Measurements from ENCODE around the gene ZNF189. TPM values are rescaled to one million over a fixed set of nuclear protein-coding genes. Genes with fewer than 3 reads are reported as not detected.

The ZNF189 gene
- total RNA-seq (10 to 100 TPM; 22.1 to 23.2 TPM), polyA plus RNA-seq (1 to 10 TPM in 1 of 2 donors, under 1 TPM in 1; 0.95 to 2.6 TPM)

GRCh38 chr9:101398068-101398929 is at the start of gene ZNF189, which contains the start of gene MRPL50:
ZNF189 (plus strand) TSS chr9:101398851; CDS start chr9:101399157, 306 bp downstream.
MRPL50 (minus strand) TSS chr9:101398618; CDS start chr9:101398592, 26 bp downstream.
- H3K4me1 Mint-ChIP-seq: peaks cover 61 to 87% (median 78%) of the 10 kb centered on the region in 4 donors
- H3K9me3 ChIP-seq (ENCODE audit: control insufficient read depth in 1 of 2, low read length in 2 of 2): no peaks in the 10 kb centered on the region
- peaks cover 14% of the 10 kb centered on the region for H3K36me3 ChIP-seq (ENCODE audit: insufficient read depth, low read length)
- peak within 1 kb of the TSS; percentile 93 for H3K27ac ChIP-seq (ENCODE audit: low read depth, low read length)
- peak; percentile 95 to 100 (median 97) for DNase-seq
- peak within 1 kb of the TSS; percentile 98 to 100 (median 99) for H3K27ac Mint-ChIP-seq
- no peaks in the 10 kb centered on the region for H3K27me3 Mint-ChIP-seq
- H3K4me1 ChIP-seq (ENCODE audit: insufficient read depth, low read length): peaks cover 64% of the 10 kb centered on the region
- H3K4me3 Mint-ChIP-seq: peak within 1 kb of the TSS; percentile 98 to 100 (median 99)
- intact Hi-C loops (cut with micrococcal nuclease): loop anchor here (1.0 to 10.0 kb wide), 7 partner anchors 135 to 1577 kb away; partner anchors contain the start of genes ERP44, INVS, MSANTD3 and NR4A3
- H3K9me3 Mint-ChIP-seq: peaks cover 0 to 6% (median under 1%) of the 10 kb centered on the region in 8 donors
- CTCF ChIA-PET (ENCODE audit: partially characterized antibody): interaction anchor here (0.8 to 2.3 kb wide), 3 partner anchors 10 to 797 kb away, joined by 3 to 13 read pairs (median 7); partner anchors contain the start of gene RNF20
- H3K27me3 ChIP-seq (ENCODE audit: insufficient read depth, low read length): no peaks in the 10 kb centered on the region
- POLR2A ChIA-PET (ENCODE audit: partially characterized antibody): interaction anchor here (0.9 to 2.4 kb wide), 5 partner anchors 10 to 172 kb away, joined by 5 to 24 read pairs (median 6); partner anchors contain the start of gene RNF20
- peaks cover 48 to 71% of the 10 kb centered on the region in 2 donors for H3K36me3 Mint-ChIP-seq
- peak within 1 kb of the TSS; percentile 75 to 86 for H3K4me3 ChIP-seq (ENCODE audit: low read length in 2 of 2)

DNA sequence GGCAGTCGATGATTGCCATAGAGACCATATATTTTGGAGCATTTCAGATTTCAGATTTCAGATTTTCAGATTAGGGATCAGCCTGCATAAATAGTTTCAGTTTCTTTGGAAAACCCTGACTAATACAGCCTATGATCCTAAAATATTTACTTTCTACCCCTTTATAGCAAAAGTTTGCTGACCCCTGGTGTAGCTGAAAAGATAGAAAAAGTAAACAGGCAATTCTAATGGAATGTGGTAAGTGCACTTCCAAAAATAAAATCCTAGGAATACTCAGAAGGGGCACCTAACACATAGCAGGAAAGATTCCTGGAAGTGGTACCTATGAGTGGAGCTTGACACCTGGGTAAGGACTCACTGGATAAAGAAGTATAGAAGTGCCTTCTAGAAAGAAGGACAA is 48.4 kb upstream of the ZNF189 start:
- no peaks in the 10 kb centered on the region for H3K27me3 ChIP-seq (ENCODE audit: insufficient read depth, low read length)
- no peak for DNase-seq
- Mint-ChIP-seq H3K36me3 (no peaks in the 10 kb centered on the region), H3K4me1 (no peaks in the 10 kb centered on the region), H3K9me3 (peaks cover 0 to under 1% (median 0%) of the 10 kb centered on the region in 8 donors), H3K4me3 (no peak overlapping the region), H3K27me3 (peaks cover under 1% of the 10 kb centered on the region in 2 donors), H3K27ac (no peak overlapping the region)
- H3K27ac ChIP-seq (ENCODE audit: low read depth, low read length): no peak overlapping the region
- CTCF ChIA-PET (ENCODE audit: partially characterized antibody): no interaction called here
- POLR2A ChIA-PET (ENCODE audit: partially characterized antibody): no interaction called here
- intact Hi-C loops (cut with micrococcal nuclease): no loop called here
- H3K36me3 ChIP-seq (ENCODE audit: insufficient read depth, low read length): no peaks in the 10 kb centered on the region
- H3K4me3 ChIP-seq (ENCODE audit: low read length in 2 of 2): no peak overlapping the region
- H3K4me1 ChIP-seq (ENCODE audit: insufficient read depth, low read length): no peaks in the 10 kb centered on the region
- H3K9me3 ChIP-seq (ENCODE audit: control insufficient read depth in 1 of 2, low read length in 2 of 2): no peaks in the 10 kb centered on the region

DNA sequence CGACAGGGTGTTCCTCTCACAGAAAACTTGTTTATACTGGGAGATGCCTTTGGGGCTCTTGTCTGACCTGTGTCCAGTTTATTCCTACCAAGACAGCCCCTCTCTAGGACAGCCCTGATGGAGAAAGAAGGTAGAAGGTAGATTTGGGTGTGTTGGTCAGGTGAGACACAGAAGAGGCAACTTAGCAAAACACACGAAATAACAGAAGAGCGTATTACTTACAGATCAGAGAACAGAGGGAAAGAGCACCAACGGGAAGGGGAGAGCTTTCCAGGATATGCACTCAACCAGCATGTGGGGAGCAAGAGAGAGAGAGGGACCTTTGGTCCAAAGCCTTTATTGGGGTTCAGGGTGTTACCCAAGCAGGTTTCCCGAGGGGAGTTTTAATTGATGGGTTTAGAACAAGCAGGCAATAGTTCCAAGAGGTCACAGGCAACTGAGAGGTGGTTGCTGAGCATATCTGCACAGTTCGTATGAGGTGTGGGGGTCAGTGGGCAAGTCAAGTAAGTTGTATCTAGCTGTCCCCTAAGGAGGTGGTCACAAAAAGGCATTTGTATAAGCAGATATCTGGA is 45.7 kb upstream of the ZNF189 start:
- Histone ChIP-seq H3K4me1 (ENCODE audit: insufficient read depth, low read length) (no peaks in the 10 kb centered on the region), H3K36me3 (ENCODE audit: insufficient read depth, low read length) (no peaks in the 10 kb centered on the region), H3K4me3 (ENCODE audit: low read length in 2 of 2) (no peak overlapping the region), H3K27ac (ENCODE audit: low read depth, low read length) (no peak overlapping the region), H3K27me3 (ENCODE audit: insufficient read depth, low read length) (no peaks in the 10 kb centered on the region), H3K9me3 (ENCODE audit: control insufficient read depth in 1 of 2, low read length in 2 of 2) (no peaks in the 10 kb centered on the region)
- intact Hi-C loops (cut with micrococcal nuclease): no loop called here
- Mint-ChIP-seq H3K36me3 (no peaks in the 10 kb centered on the region), H3K27me3 (peaks cover 0 to 2% of the 10 kb centered on the region in 2 donors), H3K4me3 (no peak overlapping the region), H3K9me3 (no peaks in the 10 kb centered on the region), H3K27ac (no peak overlapping the region), H3K4me1 (no peaks in the 10 kb centered on the region)
- CTCF ChIA-PET (ENCODE audit: partially characterized antibody): no interaction called here
- POLR2A ChIA-PET (ENCODE audit: partially characterized antibody): no interaction called here
- no peak for DNase-seq

DNA sequence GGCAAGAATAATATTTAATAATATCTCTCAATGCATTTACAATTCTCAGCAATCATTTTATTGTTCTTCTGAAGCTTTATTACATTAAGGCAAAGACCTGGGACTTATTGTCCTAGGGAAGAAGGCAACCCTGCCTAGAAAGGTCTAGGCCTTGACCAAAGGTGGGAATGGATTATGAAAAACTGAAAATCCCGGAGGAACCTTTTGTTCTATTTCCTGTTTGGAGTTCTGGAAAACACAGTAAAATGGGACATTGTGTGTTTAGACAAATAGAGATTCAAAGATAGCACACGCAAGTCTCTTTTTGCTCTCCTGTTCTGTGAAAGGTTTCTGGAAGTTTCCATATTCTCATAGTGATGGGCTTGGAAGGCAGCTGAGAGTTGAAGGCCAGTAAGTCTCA is 45.0 kb upstream of the ZNF189 start:
- H3K27me3 ChIP-seq (ENCODE audit: insufficient read depth, low read length): no peaks in the 10 kb centered on the region
- no peaks in the 10 kb centered on the region for H3K36me3 ChIP-seq (ENCODE audit: insufficient read depth, low read length)
- H3K9me3 ChIP-seq (ENCODE audit: control insufficient read depth in 1 of 2, low read length in 2 of 2): no peaks in the 10 kb centered on the region
- H3K4me1 ChIP-seq (ENCODE audit: insufficient read depth, low read length): no peaks in the 10 kb centered on the region
- ChIA-PET POLR2A (ENCODE audit: partially characterized antibody) (no interaction called here), CTCF (ENCODE audit: partially characterized antibody) (no interaction called here)
- Mint-ChIP-seq H3K4me3 (no peak overlapping the region), H3K27ac (no peak overlapping the region), H3K27me3 (peaks cover 0 to 2% of the 10 kb centered on the region in 2 donors), H3K4me1 (no peaks in the 10 kb centered on the region), H3K9me3 (no peaks in the 10 kb centered on the region), H3K36me3 (no peaks in the 10 kb centered on the region)
- intact Hi-C loops (cut with micrococcal nuclease): no loop called here
- DNase-seq: no peak
- no peak overlapping the region for H3K27ac ChIP-seq (ENCODE audit: low read depth, low read length)
- no peak overlapping the region for H3K4me3 ChIP-seq (ENCODE audit: low read length in 2 of 2)

- Histone ChIP-seq H3K4me3 (ENCODE audit: low read length in 2 of 2) (no peak overlapping the region), H3K36me3 (ENCODE audit: insufficient read depth, low read length) (no peaks in the 10 kb centered on the region), H3K27ac (ENCODE audit: low read depth, low read length) (no peak overlapping the region), H3K9me3 (ENCODE audit: control insufficient read depth in 1 of 2, low read length in 2 of 2) (no peaks in the 10 kb centered on the region), H3K27me3 (ENCODE audit: insufficient read depth, low read length) (no peaks in the 10 kb centered on the region), H3K4me1 (ENCODE audit: insufficient read depth, low read length) (no peaks in the 10 kb centered on the region)
- POLR2A ChIA-PET (ENCODE audit: partially characterized antibody): no interaction called here
- Mint-ChIP-seq H3K4me1 (no peaks in the 10 kb centered on the region), H3K9me3 (no peaks in the 10 kb centered on the region), H3K27ac (no peak overlapping the region), H3K36me3 (no peaks in the 10 kb centered on the region), H3K4me3 (no peak overlapping the region), H3K27me3 (peaks cover 0 to 2% of the 10 kb centered on the region in 2 donors)
- CTCF ChIA-PET (ENCODE audit: partially characterized antibody): no interaction called here
- intact Hi-C loops (cut with micrococcal nuclease): no loop called here
- no peak for DNase-seq
Measured at GRCh38 chr9:101354143-101354764, 44.4 kb upstream of the ZNF189 start.

DNA sequence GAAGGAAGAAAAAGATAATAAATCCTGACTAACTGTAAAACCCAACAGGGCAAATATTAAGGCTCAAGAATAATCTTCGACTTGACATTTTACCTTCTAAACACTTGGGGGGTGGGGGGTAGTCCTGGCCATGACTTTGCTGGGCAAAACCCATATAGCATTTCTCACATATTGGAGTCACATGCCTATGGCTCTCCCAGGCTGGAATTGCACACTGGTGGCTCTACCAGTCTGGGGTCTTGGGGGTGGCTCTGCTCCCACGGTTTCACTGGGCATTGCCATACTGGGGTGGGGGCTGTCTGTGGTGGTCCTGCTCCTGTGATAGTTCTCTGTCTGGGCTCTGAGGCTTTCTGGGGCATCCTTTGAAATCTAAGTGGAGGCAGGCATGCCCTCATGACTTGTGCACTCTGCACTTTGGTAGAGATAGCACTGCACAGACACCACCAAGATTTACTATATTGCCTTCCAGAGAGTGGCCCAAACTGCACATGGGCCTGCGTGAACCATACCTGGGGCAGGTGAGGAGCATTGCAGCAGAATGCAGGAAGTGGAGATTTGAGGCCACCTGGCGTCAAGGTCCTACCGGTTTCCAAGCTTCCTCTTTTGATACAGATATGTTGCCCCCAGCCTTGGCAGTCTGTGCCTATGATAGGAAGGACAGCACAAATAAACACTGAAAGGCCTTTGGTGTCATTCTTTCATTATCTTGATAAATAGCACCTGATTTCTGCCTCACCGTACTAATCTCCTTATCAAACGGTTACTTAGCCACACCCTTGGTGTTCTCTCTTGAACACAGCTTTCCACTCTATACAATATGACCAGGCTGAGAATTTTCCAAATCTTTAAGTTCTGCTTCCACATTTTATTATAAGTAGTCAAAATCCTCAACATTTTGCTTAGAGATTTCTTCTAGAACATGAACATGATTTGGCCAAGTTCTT is 43.6 kb upstream of the ZNF189 start:
- Mint-ChIP-seq H3K27ac (no peak overlapping the region), H3K36me3 (no peaks in the 10 kb centered on the region), H3K27me3 (peaks cover 0 to 2% of the 10 kb centered on the region in 2 donors), H3K4me3 (no peak overlapping the region), H3K9me3 (no peaks in the 10 kb centered on the region), H3K4me1 (no peaks in the 10 kb centered on the region)
- CTCF ChIA-PET (ENCODE audit: partially characterized antibody): interaction anchor here (1.0 kb wide), 1 partner anchor 42 kb away, joined by 3 read pairs; no protein-coding TSS in a partner anchor
- no peaks in the 10 kb centered on the region for H3K27me3 ChIP-seq (ENCODE audit: insufficient read depth, low read length)
- no peaks in the 10 kb centered on the region for H3K36me3 ChIP-seq (ENCODE audit: insufficient read depth, low read length)
- POLR2A ChIA-PET (ENCODE audit: partially characterized antibody): no interaction called here
- DNase-seq: no peak
- H3K27ac ChIP-seq (ENCODE audit: low read depth, low read length): no peak overlapping the region
- H3K4me3 ChIP-seq (ENCODE audit: low read length in 2 of 2): no peak overlapping the region
- H3K4me1 ChIP-seq (ENCODE audit: insufficient read depth, low read length): no peaks in the 10 kb centered on the region
- intact Hi-C loops (cut with micrococcal nuclease): no loop called here
- no peaks in the 10 kb centered on the region for H3K9me3 ChIP-seq (ENCODE audit: control insufficient read depth in 1 of 2, low read length in 2 of 2)
